HG03103 (cell line): ENCODE measurements around the gene PHLDB2.

Source experiments
- ATAC-seq: cut with Tn5 transposase; IDR thresholded peaks from one replicate; pipeline ENCODE4 v1.9.1; 2021; ENCODE audit warnings: low read depth; ENCODE audit not compliant: unreplicated experiment

The PHLDB2 gene

GRCh38 chr3:112012205-112012992, 153.3 kb downstream of the PHLDB2 start:
- no peak for ATAC-seq

- ATAC-seq, result peak; percentile 68
Observed at GRCh38 chr3:112013058-112013783, 154.2 kb downstream of the PHLDB2 start.

- no peak for ATAC-seq
Observed at GRCh38 chr3:112013784-112014143, 154.7 kb downstream of the PHLDB2 start.

DNA sequence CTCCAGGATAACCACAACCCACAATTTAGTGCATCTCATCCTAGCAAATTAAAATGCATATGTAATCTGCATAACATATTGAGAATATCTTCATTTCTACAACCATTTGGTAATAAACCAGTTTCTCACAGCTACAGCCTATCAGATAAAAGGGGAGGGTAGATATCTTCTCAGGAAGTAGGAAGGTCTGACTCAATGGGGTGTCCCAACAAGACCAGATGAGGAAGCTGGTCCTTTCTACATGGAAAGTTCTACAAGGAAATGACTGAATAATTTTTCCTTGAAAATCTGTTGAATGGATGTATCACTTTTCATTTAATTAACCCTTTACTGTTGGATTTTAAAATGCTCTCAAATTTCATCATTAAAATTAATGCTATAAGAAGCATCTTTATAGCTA, 158.0 kb downstream of the PHLDB2 start:
- ATAC-seq, result no peak

DNA sequence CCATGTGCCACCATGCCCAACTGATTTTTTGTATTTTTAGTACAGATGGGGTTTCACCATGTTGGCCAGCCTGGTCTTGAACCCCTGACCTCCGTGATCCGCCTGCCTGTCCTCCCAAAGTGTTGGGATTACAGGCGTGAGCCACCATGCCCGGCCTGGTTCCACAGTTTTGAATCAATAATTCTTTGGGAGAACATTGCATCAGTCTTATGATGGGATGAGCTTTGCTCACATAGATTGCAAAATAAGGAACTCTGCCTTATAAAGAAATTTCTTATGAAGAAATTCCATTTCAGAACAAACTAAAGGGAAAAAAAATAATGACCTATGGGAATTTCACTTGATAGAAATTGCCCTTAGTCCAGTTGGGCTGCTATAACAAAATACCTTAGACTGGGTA, 159.6 kb downstream of the PHLDB2 start:
- no peak for ATAC-seq

GRCh38 chr3:112019716-112020115, 160.7 kb downstream of the PHLDB2 start:
- no peak for ATAC-seq

DNA sequence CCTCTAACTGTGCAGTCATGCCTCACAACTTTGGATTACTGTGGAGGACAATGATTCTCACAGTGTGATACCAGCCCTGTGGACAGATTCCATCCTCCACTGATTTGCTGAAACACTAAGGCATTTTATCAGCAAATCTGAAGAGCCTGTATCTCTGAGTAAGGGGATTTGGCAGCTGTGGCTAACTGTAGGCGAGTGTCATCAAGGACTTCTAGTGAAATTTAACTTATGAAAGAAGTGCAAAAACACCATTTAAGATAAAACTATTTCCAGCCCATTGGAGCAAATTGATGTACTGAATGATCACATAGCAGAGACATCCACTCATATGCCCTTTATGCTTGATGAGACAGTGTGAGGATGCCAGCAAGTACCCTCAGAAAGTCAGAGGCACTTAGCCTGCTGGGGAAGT, 161.6 kb downstream of the PHLDB2 start:
- no peak for ATAC-seq
